GM21717 (cell line): ENCODE measurements around the gene ITGB6.

Experiments used
- ATAC-seq: cut with Tn5 transposase; IDR thresholded peaks from one replicate; pipeline ENCODE4 v1.9.1; 2021; ENCODE audit warnings: mild to moderate bottlenecking, moderate library complexity; ENCODE audit not compliant: unreplicated experiment

The ITGB6 gene

DNA sequence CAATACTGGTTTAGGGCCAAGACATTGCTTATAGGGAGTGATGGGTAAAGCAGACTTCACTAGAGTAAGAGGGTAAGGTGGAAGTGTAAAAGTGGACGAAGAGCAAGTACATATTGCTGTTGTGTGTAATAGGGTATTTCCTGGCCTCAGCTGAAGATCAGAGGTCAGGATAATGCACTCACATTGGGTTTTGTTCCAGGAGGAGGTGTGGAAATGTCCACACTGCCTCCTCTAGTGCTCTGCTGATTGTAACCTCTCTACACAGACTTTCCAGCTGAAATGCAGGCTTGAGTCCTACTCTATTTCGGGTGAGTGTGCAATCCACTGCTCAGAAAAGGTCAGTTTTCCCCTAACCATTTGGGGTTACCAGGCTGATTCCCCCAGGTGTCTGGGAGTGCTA lies 96.0 kb downstream of the ITGB6 start:
- ATAC-seq, result no peak

DNA sequence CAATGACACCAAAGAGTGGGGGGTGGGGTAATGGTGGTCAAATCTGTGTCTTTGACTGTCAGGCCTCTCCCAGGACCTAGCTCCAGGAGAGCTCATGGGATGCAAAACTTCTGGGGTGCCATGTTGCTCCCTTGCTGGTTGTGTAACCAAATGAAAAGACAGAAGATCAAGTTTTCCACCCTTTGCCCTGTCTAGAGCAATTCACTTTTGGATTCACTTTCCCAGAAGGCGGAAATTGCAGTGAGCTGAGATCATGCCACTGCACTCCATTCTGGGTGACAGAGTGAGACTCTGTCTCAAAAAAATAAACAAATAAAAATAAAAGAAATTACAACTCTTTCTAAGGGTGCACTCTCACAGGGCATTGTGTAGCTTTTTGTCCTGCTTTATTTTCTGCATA lies 102.7 kb downstream of the ITGB6 start:
- ATAC-seq, result no peak

DNA sequence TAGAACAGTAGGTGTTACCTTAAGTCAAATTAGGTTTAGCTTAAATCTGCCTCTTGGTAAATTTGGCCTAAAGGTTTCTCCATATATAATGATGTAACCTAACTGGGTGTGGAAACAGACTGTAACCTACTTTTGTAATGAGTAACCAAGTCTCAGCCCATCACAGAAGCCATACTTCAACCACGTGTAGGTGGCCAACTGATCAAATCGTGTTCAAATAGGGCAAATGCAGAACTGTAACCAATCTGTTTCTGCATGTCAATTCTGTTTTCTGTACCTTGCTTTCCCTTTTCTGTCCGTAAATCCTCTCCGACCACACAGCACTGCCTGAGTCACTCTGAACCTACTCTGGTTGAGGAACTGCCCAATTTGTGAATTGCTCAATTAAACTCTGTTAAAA lies 103.7 kb downstream of the ITGB6 start:
- ATAC-seq, result no peak

DNA sequence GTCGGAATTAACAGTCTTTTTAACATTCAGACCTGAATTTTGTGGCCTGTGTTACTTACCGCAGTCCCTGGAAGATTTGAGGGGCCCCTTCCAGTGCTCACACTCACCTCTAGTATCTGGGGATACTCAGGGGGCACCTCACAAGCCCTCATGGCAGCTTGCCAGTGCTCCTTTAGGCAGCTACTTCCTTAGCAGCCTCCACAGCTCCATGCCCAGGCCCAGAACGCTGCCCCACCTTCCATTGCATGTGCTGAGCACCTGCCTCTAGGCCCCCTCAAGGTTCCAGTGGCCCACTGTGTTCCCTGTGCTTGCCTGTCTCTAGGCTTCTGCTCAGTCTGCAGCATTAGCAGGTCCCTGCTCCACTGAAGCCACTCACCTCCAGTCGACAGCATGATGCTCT lies 107.6 kb downstream of the ITGB6 start:
- no peak for ATAC-seq

DNA sequence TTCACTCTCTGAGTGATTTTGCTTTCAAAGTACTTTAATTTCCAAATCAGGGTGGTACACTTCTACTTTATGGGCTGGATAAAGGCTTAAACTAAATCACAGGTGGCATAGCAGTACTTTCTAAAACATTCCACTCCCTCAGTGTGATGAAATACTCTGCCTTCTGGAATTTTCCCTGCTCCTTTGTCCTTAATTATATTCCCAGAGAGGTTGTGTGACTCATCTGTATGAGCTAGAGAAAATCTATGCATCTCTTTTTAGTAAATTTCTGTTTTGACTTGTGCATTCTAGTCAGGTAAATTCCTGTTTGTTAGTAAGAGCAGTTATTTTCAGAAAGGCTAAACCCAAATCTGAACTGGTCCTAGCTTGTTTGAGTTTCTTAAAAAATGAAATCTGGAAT lies 108.7 kb downstream of the ITGB6 start:
- ATAC-seq, result no peak

DNA sequence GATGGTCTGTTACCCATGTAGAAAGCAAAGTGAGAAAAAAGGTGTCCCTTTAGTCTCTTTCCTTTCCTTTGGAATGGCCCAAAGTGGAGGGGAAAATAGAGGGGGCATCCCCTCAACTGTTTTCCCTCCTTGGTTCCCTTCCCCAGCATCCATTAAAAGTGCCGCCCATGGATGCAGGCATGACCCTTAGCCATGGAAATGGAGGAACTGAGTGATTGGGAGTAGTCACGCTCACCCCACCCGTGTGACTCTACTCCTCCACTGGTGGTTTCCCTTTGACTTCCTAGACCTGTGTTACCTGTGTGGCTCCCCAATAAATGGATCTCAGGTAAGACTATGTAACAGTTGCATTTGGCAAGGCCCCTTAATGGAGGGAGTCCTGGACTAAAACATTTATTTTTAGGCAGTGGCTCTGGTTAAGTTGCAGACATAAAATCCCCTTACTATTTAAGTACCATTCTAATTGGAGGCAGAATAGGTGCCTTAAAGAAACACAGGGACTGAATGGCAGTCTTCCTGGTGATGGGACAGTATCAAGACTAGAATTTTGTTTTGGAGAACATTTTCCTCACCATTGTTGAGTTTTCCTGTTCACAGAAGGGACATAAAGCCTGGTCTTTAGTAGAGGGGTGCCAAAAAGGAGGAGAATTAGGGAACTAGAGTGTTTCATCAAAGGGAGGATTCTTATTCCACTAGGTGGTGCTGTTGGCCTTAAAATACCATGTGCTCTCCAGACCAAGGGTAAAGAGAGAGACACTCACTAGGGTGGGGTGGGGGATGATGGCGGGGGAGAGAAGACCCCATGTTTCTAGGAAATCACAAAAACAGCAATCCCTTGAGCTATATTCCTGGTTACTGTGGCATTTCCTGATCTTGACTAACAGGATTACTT lies 112.0 kb downstream of the ITGB6 start:
- no peak for ATAC-seq

DNA sequence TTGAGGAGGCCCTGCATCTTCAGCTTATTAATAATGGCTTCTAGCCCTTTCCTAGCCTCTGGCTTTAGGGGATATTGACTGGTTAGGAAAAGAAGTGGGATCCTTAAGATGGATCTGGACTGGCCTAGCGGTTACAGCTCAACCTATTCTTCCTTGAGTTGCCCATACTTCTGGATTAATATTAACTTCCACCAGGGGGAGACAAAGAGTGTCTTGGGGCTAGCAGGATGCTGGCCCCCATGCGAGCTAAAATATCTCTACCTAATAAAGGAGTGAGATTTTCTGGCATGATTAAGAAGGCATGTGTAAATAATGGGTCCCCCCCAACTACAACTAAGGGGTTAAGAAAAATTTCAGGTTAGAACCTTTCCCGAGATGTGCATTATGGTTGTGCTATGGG lies 114.4 kb downstream of the ITGB6 start:
- no peak for ATAC-seq

DNA sequence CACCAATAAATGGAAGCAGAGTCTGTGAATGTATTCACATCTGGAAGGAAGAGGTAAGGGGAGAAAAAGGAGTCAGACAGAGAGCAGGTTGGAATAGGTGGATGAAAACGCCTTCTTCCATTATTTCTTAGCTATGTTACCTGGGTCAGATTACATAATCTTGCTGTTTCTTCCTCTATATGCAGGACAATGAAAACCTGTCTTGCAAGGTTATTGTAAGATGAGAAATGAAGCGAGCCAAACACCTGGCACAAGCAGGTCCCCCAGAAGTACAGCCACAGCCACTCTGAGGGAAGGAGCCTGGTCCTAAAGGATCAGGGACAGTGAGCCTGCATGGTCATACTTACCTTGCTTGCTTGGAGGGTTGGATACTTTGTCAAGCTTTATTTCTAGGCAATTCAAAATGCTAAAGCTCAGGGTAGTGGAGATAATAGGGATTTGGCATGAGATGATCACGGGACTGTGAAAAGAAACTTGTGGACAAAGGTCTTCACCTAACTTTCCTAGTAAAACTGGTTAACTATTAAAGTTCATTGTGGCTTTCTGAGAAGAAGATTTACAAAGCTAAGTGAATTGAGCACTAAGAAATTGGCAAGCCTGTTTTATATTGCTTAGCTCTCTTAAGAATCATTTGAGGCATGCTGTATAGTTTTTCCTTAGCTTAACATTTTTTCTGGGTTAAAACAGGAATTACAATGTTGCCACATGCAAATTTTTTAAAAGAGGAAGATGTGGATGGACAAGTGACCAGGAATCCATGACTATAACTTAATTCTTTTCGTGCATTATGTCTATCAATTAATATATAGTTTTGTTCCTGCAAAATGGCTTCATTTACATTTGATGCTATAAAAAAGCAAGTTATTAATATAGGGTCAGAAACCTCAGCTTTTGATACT lies 121.9 kb downstream of the ITGB6 start:
- no peak for ATAC-seq

DNA sequence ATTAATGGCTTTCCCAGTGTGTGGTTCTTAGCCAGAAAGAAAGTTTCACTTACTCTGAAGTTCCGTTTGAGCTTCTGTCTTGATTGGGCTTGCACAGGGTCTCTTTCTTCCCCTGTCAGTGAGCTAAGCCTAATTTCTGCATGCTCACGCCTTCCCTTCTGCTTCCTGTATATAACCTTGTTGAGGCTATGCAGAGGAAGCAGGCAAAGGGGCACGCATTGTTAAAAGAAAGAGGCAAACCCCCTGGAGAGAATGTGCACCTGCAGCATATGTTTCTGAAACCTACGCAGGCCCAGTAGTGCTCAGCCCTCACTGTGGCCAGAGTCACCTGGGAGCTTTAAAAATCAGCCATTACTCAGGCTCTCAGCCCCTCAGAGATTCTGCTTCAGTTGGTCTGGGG lies 123.2 kb downstream of the ITGB6 start:
- ATAC-seq, result no peak

DNA sequence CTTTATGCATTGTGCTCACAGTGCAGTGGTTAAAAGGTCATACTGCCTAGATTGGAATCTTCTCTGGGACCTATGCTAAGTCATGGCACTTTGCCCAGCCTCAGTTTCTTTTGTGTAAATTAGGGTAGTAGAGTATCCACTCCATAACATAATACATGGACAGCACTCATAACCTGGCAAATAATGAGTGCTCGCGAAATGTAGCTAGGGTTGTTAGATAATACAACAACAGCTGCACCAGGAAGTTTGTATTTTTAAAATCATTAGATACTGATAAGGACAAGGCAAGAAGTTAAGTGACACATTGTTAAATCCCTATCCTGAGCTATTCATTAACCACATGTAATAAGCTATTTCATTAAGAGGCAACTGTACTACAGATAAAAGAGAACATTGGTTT lies 123.8 kb downstream of the ITGB6 start:
- no peak for ATAC-seq

DNA sequence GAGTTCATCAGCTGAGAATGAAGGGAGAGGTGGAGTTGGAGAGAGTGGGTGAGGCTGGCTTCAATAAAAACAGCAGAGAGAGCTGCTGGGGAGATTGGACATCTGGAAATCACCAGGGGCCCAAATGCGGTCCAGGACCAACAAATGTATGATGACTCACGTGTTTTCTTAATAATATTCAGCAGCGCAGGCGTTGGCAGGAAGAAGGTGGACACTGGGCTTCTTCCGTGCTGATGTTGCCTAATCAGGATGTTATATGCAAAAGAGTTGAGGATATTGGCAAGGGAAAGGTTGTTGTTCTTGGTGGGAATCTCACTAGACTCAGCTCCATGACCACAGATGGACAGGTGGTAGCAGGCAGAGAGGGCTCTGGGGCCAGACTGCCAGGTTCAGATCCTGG lies 124.9 kb downstream of the ITGB6 start:
- ATAC-seq, result no peak

DNA sequence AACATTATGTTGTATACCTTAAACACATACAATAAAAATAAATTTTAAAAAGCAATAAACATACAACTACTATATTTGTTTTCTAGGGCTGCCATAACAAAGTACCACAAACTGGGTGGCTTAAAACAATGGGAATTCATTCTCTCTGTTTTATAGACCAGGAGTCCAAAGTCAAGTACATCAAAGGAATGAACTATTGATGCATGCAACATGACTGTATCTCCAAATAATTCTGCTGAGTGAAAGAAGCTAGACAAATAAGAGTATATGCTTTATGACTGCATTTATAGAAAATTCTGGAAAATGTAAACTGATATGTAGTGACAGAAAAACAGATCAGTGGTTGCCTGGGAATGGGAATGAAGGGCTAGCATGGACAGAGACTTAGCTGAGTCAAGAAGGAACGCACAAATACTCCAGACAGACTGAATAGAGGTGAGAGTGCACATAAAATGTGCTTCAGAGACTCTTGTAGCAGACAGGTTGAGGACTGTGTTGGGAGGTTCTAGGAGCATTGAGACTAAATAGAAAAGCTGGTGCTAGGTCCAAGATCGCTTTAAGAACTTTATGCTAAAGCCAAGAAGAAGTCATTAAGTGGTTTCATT lies 126.7 kb downstream of the ITGB6 start:
- no peak for ATAC-seq

DNA sequence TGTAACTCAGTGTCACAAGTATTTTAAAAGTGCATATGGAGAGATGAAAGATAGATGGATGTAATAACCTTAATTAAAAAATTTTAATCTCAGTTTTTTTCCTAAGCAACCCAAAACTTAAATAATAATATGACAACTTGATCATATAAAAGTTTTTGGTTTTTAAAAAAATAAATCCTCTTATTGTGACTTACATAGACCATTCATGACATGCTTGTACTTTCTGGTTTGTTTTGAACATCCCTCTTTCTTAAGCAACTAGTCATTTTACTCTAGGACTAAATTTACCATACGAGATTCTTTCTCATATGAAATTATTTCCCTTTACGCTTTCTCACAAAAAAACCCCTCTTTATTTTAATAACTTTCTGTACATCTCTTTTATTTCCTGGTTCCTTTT lies 131.2 kb downstream of the ITGB6 start:
- no peak for ATAC-seq

DNA sequence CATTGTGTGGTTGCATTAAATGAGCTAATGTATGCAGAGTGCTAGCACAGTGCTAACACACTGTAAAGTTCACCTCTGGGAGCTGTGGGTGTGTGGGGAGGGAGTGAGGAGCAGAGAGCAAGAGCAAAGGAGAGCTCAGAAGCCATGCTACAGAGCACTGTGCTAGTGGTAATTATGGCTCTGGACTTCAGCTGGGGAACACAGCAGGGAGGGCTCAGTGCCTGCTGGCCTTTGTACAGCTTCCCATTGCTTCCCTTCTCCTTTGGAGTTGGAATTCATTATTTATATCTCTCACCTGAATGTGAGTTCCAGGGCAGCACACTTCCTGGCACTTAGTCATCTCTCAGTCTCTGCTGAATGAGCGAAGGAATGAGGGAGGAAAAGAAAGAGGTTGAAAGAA lies 135.2 kb downstream of the ITGB6 start:
- ATAC-seq, result no peak

DNA sequence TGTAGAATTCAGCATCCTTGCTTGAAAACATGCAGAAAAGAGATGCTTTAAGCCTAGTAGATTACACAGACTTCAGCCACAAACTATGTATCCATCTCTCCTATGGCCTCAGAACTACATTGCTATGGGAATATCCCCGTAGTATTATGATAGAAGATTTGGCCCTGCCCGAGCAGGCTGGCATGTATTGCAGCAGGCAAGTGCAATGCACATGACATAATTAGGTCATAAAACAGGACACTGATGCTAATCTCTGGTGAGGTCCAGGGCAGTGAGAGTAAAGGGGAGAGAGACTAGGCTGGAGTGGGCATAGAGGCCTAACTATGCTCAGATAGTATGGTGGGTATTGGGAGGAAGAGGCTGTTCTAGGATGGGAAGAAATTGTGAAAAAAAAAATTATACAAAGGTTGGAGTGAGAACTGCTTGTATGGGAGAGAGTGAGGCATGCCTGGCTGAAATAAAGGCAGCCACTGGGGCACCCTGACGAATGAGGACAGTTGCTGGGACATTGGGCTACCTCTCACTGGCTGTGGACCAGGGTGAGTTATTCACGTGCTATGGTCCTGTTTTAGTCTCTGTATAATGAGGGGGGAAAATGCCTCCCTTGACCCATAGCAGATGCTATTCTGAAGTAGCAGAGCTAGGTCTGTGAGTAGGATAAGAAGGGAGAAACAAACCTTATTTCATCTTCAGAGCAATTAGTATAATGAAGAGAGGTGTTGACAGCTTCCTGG lies 136.0 kb downstream of the ITGB6 start:
- no peak for ATAC-seq

DNA sequence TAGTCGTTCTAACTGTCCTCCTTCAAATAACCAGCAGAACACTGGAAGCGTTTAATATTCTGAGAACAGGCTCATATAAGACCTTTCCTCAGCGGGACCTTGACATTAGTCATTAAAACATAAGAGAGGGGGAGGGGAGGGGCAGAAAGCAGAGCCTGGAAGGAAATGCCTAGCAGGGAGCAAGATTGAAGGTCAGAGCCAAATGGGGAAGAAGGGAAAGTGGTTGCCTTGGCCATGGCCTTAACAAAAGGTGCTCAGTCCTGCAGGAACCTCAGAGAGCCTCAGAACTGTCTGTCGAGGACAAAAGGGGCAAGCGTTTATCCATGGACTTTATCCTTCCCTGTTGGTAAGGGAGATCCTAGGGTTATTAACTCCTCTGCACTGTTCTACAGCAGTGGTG lies 136.8 kb downstream of the ITGB6 start:
- ATAC-seq, result no peak

DNA sequence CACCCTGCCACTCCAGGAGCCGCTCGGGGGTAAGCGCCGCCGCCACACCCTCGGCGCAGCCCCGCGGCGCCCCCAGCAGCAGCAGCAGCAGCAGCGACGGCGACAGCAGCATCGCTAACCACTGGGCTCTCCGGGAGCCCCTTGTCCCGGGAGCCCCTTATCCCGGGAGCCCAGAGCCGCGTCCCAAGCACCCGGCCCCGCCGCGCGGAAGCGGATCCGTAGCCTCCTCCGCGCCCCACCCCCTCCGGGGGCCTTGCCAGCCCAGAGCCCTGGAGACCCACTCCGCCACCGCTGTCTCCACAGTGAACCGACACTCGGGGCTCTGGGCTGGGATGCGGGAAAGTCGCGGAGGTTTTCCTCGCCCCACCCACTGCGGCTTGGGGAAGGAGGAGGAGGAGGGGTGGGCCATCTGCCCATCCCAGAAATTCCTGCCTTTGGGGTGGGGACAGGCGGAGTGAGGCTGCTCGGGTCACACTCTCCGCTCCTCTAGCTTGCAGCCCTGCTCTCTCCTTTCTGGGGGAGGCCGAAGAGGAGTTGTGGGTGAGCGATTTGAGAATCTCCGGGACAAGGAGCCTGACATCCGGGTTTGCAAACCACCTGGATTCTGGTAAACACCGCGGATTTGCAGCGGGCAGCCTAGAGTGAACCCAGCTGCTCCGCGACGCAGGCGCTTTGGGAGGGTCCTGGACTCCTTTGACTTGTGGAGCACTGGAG lies 137.6 kb downstream of the ITGB6 start, which contains the start of gene PLA2R1:
PLA2R1 (minus strand) TSS at position 324 of the 714 bp plus-strand sequence; CDS start at position 112, 212 bp downstream.
- no peak for ATAC-seq

DNA sequence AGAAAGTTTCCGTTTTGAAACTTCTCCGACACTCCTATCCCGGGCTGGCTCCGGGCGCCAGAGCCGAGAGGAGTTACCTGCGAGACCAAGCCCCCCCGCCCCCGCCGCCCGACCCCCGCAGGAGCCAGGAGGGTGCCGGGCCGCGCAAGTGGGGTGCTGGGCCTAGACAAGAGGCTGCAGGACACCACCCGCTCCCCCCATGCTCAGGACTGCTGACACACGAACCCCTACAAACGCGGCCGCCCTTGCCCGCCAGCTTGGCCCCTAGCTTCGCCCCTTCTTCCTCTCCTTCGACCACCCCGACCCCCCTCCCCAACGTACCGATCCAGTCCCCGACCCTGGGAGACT lies 138.2 kb downstream of the ITGB6 start:
- ATAC-seq, result no peak

DNA sequence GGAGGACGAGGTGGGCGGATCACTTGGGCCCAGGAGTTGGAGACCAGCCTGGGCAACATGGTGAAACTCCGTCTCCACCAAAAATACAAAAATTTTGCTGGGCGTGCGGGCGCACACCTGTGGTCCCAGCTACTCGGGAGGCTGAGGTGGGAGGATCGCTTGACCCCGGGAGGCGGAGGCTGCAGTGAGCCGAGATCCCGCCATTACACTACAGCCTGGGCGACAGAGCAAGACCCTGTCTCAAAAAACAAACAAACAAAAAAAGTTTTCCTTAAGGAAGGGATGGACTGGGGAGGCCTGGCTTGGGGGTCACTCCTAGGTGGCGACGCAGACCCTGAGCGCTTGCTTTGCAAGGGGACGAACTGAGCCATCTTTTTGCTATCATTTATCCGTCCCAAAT lies 138.5 kb downstream of the ITGB6 start:
- ATAC-seq, result no peak

DNA sequence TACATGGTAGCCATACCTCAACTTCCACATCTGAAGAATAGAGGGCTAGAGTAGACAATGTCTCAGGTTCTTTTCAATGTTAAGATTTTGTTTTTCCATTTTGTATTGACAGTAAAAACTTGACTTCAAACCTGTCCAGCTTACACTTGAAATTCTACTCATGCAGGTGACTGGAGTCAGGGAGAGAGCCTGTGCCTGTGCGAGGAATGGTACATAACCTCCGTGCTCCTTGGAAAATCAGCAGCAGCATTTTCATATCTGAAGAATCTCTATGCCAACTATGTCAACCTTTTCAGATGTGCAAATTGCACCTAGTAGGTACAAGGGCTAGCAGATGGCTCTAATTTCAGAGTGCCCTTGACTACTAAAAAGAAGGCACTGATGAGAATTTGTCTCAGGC lies 139.8 kb downstream of the ITGB6 start:
- ATAC-seq, result no peak
